Activated CD4-positive, alpha-beta T cell treated with anti-CD3 and anti-CD28 coated beads, Interleukin-2, amount 10 ng/mL, durations not matched to agents 24 days and 14 days (primary cell): Measurements from ENCODE around the gene PPP1R12A. TPM values are rescaled to one million over a fixed set of nuclear protein-coding genes. Genes with fewer than 3 reads are reported as not detected.
A peak's percentile ranks its signal among the peaks of the same experiment; 100 is the strongest.

Experiments
- DNase-seq: peaks from one replicate; pipeline ENCODE4 v3.0.0; 2022
- H3K27ac Mint-ChIP-seq: one replicate; pipeline ENCODE4 v1.8.0; 2022; ENCODE audit warnings: mild to moderate bottlenecking, mixed read lengths
- H3K27me3 Mint-ChIP-seq: one replicate; pipeline ENCODE4 v1.8.0; 2022; ENCODE audit warnings: mixed read lengths
- H3K36me3 Mint-ChIP-seq: one replicate; pipeline ENCODE4 v1.8.0; 2022; ENCODE audit warnings: low read depth, mild to moderate bottlenecking, mixed read lengths
- H3K4me1 Mint-ChIP-seq: one replicate; pipeline ENCODE4 v1.8.0; 2021; ENCODE audit warnings: mixed read lengths
- H3K4me3 Mint-ChIP-seq: one replicate; pipeline ENCODE4 v1.8.0; 2022; ENCODE audit warnings: mild to moderate bottlenecking, moderate library complexity, mixed read lengths
- H3K9me3 Mint-ChIP-seq: one replicate; pipeline ENCODE4 v1.8.0; 2021; ENCODE audit warnings: mixed read lengths
- intact Hi-C: fragments of 100-400 bp; cut with micrococcal nuclease; formaldehyde crosslinking; loops from one replicate; pipeline ENCODE4 v1.15.1; 2023
- total RNA-seq: library from RNA; stranded (reverse); gene quantifications from 2 replicates; pipeline ENCODE4 v1.2.3, GENCODE V29; 2022

Gene PPP1R12A
- total RNA-seq, 1 donor from 2014 or later = 78.9 TPM

DNA sequence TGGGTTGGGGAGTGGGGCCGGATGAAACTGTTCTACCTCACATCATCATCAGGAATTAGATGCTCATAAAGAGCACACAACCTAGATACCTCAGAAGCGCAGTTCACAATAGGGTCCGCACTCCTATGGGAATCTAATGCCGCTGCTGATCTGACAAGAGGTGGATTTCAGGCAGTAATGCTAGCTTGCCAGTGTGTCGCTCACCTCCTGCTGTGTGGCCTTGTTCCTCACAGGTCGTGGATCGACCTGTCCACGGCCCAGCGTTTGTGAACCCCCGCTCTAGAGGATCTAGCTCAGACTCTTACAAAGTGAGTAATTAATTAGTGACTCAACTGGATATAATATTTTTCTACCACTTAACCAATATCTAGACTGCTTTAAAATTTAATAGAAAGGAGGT is 5.8 kb downstream of the PPP1R12A start:
- no peak for DNase-seq
- peaks cover 39% of the 10 kb centered on the region for H3K4me1 Mint-ChIP-seq
- H3K36me3 Mint-ChIP-seq = peaks cover 2% of the 10 kb centered on the region
- no peaks in the 10 kb centered on the region for H3K9me3 Mint-ChIP-seq
- no peak overlapping the region for H3K4me3 Mint-ChIP-seq
- no peak overlapping the region for H3K27ac Mint-ChIP-seq
- no peaks in the 10 kb centered on the region for H3K27me3 Mint-ChIP-seq
- intact Hi-C loops = no loop called here

GRCh38 chr12:79927772-79928474 is 7.0 kb downstream of the PPP1R12A start:
- H3K27me3 Mint-ChIP-seq = no peaks in the 10 kb centered on the region
- H3K4me3 Mint-ChIP-seq = peak overlapping the region; percentile 23
- peak; percentile 84 for DNase-seq
- H3K4me1 Mint-ChIP-seq = peaks cover 36% of the 10 kb centered on the region
- peak overlapping the region; percentile 46 for H3K27ac Mint-ChIP-seq
- intact Hi-C loops = no loop called here
- H3K36me3 Mint-ChIP-seq = peaks cover 2% of the 10 kb centered on the region
- H3K9me3 Mint-ChIP-seq = no peaks in the 10 kb centered on the region

GRCh38 chr12:79926951-79927350 is 7.9 kb downstream of the PPP1R12A start:
- intact Hi-C loops = no loop called here
- DNase-seq = no peak
- Mint-ChIP-seq H3K36me3 (peaks cover 6% of the 10 kb centered on the region), H3K27ac (no peak overlapping the region), H3K4me3 (no peak overlapping the region), H3K9me3 (no peaks in the 10 kb centered on the region), H3K27me3 (no peaks in the 10 kb centered on the region), H3K4me1 (peaks cover 31% of the 10 kb centered on the region)

DNA sequence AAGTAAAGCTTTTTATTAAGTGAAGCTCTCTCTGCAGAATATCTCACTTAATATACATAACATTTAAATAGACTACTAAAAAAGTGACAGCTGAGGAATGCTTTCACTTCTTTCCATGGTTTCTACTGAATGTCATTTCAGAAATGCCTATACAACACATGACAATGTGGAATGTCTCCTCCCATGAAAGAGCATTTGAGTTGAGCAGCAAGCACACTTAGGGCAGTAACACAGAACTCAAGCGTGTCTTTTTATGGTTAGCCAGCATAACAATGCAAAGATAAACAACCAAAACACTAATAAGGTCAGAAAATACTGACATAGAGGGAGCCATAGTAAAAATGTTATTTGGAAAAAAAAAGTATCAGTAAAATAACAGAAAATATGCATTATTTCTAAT is 9.4 kb downstream of the PPP1R12A start:
- no peak overlapping the region for H3K27ac Mint-ChIP-seq
- intact Hi-C loops = no loop called here
- H3K4me3 Mint-ChIP-seq = no peak overlapping the region
- no peak for DNase-seq
- no peaks in the 10 kb centered on the region for H3K9me3 Mint-ChIP-seq
- no peaks in the 10 kb centered on the region for H3K27me3 Mint-ChIP-seq
- H3K36me3 Mint-ChIP-seq = peaks cover 6% of the 10 kb centered on the region
- peaks cover 28% of the 10 kb centered on the region for H3K4me1 Mint-ChIP-seq

GRCh38 chr12:79921786-79922185 is 13.1 kb downstream of the PPP1R12A start:
- Mint-ChIP-seq H3K27me3 (no peaks in the 10 kb centered on the region), H3K36me3 (peaks cover 8% of the 10 kb centered on the region), H3K4me3 (no peak overlapping the region), H3K4me1 (peaks cover 16% of the 10 kb centered on the region), H3K9me3 (no peaks in the 10 kb centered on the region), H3K27ac (no peak overlapping the region)
- no peak for DNase-seq
- intact Hi-C loops = no loop called here

- H3K27ac Mint-ChIP-seq = no peak overlapping the region
- H3K27me3 Mint-ChIP-seq = no peaks in the 10 kb centered on the region
- H3K36me3 Mint-ChIP-seq = peaks cover 8% of the 10 kb centered on the region
- DNase-seq = no peak
- peaks cover 24% of the 10 kb centered on the region for H3K4me1 Mint-ChIP-seq
- H3K4me3 Mint-ChIP-seq = no peak overlapping the region
- no peaks in the 10 kb centered on the region for H3K9me3 Mint-ChIP-seq
- intact Hi-C loops = no loop called here
These were observed 14.3 kb downstream of the PPP1R12A start for GRCh38 chr12:79920421-79921238.

- Mint-ChIP-seq H3K36me3 (peaks cover 6% of the 10 kb centered on the region), H3K4me1 (peaks cover 22% of the 10 kb centered on the region), H3K4me3 (no peak overlapping the region), H3K27ac (no peak overlapping the region), H3K27me3 (no peaks in the 10 kb centered on the region), H3K9me3 (no peaks in the 10 kb centered on the region)
- intact Hi-C loops = no loop called here
- no peak for DNase-seq
These were observed 15.1 kb downstream of the PPP1R12A start for GRCh38 chr12:79919762-79920161.

- peaks cover 22% of the 10 kb centered on the region for H3K4me1 Mint-ChIP-seq
These were observed 18.1 kb downstream of the PPP1R12A start for GRCh38 chr12:79916826-79917225.

DNA sequence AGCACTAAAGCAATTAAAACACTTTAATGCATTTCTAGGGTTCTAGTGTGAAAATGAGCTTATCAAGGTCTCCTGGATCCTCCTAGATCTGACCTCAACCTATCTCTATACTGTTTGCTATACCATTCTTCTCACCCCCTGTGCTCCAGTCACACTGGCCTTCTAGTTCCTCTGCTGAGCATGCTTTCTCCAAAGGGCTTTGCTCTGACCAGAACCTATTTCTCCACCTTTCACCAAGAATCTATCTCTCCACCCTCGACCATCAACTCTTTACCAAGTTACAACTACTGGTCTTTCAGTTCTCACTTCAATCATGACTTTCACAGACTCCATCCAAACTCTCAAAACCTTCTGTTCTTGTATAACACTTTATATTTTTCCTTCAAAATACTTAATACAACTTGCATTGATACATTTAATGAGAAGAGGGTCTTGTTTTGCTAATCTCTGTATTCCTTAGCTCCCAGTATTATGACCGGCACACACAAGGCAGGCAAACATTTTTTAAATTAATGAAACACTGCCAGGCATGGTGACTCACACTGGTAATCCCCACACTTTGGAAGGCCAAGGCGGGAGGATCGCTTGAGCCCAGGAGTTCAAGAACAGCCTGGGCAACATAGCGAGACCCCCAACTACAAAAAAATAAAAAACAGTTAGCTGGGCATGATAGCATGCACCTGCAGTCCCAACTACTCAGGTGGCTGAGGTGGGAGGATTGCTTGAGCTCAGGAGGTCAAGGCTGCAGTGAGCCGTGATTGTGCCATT is 22.8 kb downstream of the PPP1R12A start:
- intact Hi-C loops = no loop called here
- H3K4me1 Mint-ChIP-seq = peaks cover 23% of the 10 kb centered on the region
- peak overlapping the region; percentile 1 for H3K27ac Mint-ChIP-seq
- no peak overlapping the region for H3K4me3 Mint-ChIP-seq
- H3K36me3 Mint-ChIP-seq = peaks cover 1% of the 10 kb centered on the region
- no peaks in the 10 kb centered on the region for H3K9me3 Mint-ChIP-seq
- H3K27me3 Mint-ChIP-seq = no peaks in the 10 kb centered on the region
- no peak for DNase-seq

More at GRCh38 chr12:79916826-79917225, 18.1 kb downstream of the PPP1R12A start:
- no peak overlapping the region for H3K4me3 Mint-ChIP-seq
- intact Hi-C loops = no loop called here
- DNase-seq = no peak
- no peak overlapping the region for H3K27ac Mint-ChIP-seq
- H3K27me3 Mint-ChIP-seq = no peaks in the 10 kb centered on the region
- H3K9me3 Mint-ChIP-seq = no peaks in the 10 kb centered on the region
- H3K36me3 Mint-ChIP-seq = peaks cover 2% of the 10 kb centered on the region

DNA sequence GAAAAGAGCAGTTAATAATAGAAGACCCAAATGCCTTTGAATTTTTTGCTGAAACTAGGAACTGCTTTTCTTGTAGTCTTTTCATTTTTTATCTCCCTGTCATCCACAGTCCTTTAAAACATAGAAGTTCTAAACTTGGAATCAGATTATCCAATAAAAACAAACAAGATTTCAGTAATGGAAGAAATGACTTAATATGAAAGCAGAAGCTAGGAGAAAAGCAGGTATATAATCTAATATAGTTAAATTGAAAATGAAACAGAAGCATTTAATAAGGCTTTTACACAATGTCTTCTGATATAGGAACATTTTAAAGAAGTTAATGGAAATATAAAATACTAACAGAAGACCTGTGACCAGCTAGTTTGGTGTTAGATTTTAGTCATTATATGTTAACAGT is 26.5 kb downstream of the PPP1R12A start:
- Mint-ChIP-seq H3K4me3 (no peak overlapping the region), H3K9me3 (no peaks in the 10 kb centered on the region), H3K27me3 (no peaks in the 10 kb centered on the region), H3K27ac (no peak overlapping the region), H3K4me1 (peaks cover 15% of the 10 kb centered on the region), H3K36me3 (peaks cover 1% of the 10 kb centered on the region)
- intact Hi-C loops = no loop called here
- DNase-seq = no peak

DNA sequence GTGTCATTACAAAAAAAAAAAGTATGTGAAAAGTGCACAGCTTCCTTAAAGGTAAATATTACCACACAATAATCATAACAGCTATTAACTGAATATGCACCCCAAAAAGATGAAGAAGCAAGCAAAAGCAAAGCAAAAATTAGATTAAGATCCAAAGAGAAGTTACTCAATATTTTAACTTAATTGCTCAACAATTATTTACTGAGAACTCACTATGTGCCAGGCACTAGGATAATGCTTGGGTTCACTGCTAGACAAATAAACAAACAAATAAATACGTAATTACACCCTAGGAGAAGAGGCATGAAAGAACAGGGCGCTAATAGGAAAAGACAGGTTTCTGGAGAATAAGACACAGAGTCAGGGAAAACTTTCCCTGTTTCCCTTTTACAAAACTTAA is 33.4 kb downstream of the PPP1R12A start:
- no peak overlapping the region for H3K27ac Mint-ChIP-seq
- H3K4me1 Mint-ChIP-seq = peaks cover 11% of the 10 kb centered on the region
- DNase-seq = no peak
- H3K36me3 Mint-ChIP-seq = peaks cover 6% of the 10 kb centered on the region
- H3K27me3 Mint-ChIP-seq = no peaks in the 10 kb centered on the region
- H3K4me3 Mint-ChIP-seq = no peak overlapping the region
- intact Hi-C loops = no loop called here
- H3K9me3 Mint-ChIP-seq = no peaks in the 10 kb centered on the region

DNA sequence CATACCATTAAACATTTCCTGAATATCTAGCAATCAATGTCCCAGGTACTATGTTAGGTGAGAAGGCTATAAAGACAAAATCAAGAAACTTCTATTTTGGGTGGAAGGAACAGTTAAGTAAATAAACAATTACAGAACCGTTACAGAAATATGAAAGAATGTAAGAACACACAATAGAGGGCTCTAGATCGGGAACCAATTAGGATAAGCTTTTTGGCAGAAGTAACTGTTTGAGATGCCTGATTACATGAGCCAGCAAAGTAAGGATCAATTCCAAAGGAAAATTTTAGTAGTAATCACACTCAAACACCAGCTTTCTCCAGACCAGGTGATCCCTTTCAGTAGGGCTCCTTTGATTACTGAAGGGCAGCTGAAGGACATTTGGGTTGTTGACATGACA is 33.9 kb downstream of the PPP1R12A start:
- no peak overlapping the region for H3K27ac Mint-ChIP-seq
- no peaks in the 10 kb centered on the region for H3K9me3 Mint-ChIP-seq
- no peak overlapping the region for H3K4me3 Mint-ChIP-seq
- intact Hi-C loops = no loop called here
- H3K27me3 Mint-ChIP-seq = no peaks in the 10 kb centered on the region
- peaks cover 6% of the 10 kb centered on the region for H3K36me3 Mint-ChIP-seq
- DNase-seq = no peak
- H3K4me1 Mint-ChIP-seq = peaks cover 11% of the 10 kb centered on the region

DNA sequence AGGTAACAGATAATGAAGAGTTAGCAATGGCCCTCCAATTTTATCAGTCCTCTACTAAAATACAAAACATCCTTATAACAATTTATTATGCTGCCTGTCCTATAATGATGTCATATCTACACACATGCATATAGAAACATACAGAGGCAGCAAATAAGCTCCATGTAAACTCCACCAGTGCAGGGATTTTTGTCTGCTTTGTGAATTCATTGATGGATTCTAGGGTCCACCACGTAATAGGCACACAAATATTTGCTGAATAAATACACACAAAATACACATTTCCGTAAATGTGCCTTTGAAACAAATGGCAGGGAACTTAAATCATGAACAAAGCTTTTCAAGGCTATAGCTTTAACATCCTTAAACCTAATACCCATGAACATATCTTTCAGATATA is 34.7 kb downstream of the PPP1R12A start:
- Mint-ChIP-seq H3K9me3 (no peaks in the 10 kb centered on the region), H3K36me3 (peaks cover 6% of the 10 kb centered on the region), H3K4me3 (no peak overlapping the region), H3K4me1 (peaks cover 13% of the 10 kb centered on the region), H3K27ac (no peak overlapping the region), H3K27me3 (no peaks in the 10 kb centered on the region)
- DNase-seq = no peak
- intact Hi-C loops = no loop called here

- Mint-ChIP-seq H3K27me3 (no peaks in the 10 kb centered on the region), H3K4me1 (peaks cover 14% of the 10 kb centered on the region), H3K4me3 (no peak overlapping the region), H3K36me3 (peaks cover 8% of the 10 kb centered on the region), H3K9me3 (no peaks in the 10 kb centered on the region), H3K27ac (no peak overlapping the region)
- no peak for DNase-seq
- intact Hi-C loops = no loop called here
These were observed 37.3 kb downstream of the PPP1R12A start for GRCh38 chr12:79897617-79898016.
